A204.1 (cell line): ENCODE results near the gene MIER3.

ENCODE experiments used
- FAIRE-seq: peaks from 2 replicates; lab custom pipeline; 2012; peaks lifted over from hg19 to GRCh38; lab: Jason Lieb, UNC

MIER3 gene

DNA sequence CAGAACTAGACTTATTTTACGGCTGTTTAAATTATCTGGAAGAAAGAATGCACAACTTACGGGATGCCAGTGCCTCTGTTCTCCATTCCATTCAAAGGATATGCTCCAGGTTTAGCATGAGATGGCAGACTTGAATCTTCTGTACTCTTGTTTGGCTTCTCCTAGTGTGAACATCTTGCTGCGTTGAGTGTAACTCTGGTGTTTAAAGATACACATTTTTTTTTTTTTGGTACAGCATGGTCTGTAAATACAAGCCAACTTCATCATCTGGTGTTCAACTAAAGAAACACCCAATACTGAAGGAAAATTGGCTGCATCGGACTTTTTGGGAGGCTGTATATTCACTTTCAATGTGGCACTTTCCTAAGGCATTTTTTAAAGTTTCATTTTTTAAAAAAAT, 7.4 kb upstream of the MIER3 start:
- no peak for FAIRE-seq

DNA sequence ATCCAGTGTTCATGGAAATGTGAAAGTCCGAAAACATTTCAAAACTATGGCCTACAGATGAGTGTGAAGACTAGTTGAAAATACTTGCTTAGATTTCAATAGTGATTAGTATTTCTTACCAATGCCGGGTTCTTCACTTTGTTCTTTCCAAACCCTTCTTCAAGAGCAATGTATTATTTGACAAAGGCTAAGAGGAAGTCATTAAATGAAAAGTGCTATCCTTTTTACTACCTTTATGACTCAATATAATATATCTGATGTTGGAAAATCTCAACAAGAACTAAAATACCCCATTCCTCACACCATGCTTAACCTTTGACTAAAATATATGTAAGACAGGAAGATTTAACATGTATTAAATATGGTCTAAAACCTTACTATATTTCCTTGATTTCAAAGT, 6.7 kb upstream of the MIER3 start:
- FAIRE-seq, result no peak

DNA sequence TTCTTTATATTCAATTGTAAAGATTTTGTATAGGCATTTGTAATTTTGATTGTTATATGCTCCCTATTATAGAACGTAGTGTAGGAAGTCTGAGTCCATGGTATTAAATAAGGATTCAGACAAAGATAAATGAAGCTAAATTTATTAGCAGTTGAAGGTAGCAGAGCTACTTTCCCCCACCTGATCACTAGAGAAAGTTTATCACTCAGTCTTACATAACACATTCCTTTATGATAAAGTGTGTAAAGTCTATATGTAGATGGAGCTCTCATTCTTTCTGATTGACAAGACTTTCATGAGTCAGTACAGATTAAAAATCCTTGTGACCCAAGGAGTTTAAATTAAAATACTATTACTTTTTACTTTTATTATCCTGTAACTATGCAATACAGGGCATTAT, 2.3 kb upstream of the MIER3 start:
- FAIRE-seq, result no peak

GRCh38 chr5:56951126-56951945, 587 bp downstream of the MIER3 start:
- no peak for FAIRE-seq

- FAIRE-seq, result no peak
These were observed 1.2 kb downstream of the MIER3 start for GRCh38 chr5:56950626-56951125.

GRCh38 chr5:56947052-56947451, 4.9 kb downstream of the MIER3 start:
- peak; percentile 57 for FAIRE-seq

- FAIRE-seq, result no peak
These were observed 9.9 kb downstream of the MIER3 start for GRCh38 chr5:56941981-56942380.

- FAIRE-seq, result no peak
These were observed 13.1 kb downstream of the MIER3 start for GRCh38 chr5:56938858-56939257.

DNA sequence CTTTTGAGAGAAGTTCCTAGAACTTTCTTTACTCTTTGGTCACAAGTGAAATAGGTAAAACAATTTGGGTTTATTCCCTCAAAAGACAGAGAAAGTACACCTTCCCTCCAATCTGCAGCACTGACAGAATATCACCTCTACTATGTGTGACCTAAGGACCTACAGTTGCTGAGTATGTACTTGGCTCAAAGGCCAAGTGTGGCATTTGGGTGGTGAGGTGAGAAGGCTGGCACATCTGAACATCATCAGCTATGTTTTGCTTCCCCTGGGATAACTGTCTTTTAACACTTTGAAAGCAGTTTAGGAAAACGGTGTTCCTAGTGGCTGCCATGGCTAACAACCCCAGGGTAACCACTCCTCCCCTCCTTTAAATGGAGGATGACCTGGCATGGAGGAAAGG, 17.6 kb downstream of the MIER3 start:
- no peak for FAIRE-seq

DNA sequence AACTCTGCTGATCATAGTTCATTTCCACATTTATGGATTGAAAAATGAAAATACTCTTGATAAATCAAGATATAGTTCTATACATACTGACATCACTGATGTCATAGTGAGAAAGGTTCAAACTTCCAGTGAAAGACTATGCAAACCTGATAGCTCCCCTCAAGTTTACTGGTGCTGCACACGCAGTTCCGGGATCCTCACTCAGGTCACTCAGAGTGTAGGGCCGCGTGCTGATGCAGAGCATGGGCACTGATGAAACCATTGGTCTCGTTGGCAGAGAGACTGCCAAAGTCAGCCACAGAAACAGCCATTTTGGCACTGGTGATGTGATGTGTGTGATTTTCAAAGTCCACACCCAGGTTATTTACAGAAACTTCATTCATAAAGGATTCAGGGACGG, 29.0 kb downstream of the MIER3 start:
- no peak for FAIRE-seq

DNA sequence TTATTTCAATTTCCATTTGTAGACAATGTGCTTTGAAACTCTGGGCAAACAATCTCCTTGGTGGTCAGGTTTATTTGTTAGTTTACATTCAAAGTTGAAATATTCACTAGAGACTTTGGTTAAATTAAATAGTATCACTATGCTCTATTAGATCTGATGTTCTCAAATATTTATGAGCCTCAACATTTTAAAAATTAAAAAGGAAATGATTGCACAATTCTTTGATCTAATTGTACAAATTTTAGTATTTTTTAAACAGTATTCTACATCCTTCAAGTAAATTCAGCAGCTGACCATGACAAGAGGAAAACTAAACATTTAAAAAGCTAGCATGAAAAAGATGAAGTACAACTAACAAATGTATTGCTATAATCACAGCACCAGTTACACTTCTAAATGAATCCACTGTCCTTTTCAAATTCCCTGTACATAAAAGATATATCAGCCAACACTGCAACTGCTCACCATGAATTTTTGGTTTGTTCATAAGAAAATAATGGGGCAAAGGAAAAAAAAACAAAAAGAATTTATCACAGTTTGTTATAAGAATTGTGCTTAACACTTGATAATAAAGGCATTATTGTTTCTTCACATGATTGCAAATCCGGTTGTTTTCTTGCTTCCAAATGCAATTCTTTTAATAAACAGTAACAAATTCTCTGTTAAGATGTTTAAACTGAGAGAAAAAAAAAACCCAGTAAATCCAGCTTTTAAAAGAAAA, 31.8 kb downstream of the MIER3 start:
- no peak for FAIRE-seq

GRCh38 chr5:56918054-56918453, 33.9 kb downstream of the MIER3 start:
- FAIRE-seq, result no peak

GRCh38 chr5:56917534-56917933, 34.4 kb downstream of the MIER3 start:
- FAIRE-seq, result no peak

- FAIRE-seq, result no peak
These were observed 37.2 kb downstream of the MIER3 start for GRCh38 chr5:56914678-56915077.

DNA sequence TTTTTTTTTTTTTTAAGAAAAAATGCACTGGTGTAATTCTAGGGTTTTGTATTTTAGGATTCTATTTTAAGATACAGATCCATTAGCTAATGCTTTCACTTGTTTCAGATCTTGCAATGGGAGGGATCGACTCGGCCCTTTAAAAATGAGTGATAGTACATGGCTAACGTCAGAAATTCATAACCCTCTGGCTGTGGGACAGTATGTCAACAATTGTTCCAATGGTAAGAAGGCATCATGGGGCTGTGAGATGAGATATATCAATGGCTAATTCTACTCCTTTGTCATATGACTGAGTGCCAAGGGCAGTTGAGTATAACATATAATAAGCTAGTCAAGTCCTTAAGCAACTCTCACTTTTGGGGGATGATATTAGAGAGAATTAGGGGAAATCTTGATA, 38.2 kb downstream of the MIER3 start:
- FAIRE-seq, result no peak

DNA sequence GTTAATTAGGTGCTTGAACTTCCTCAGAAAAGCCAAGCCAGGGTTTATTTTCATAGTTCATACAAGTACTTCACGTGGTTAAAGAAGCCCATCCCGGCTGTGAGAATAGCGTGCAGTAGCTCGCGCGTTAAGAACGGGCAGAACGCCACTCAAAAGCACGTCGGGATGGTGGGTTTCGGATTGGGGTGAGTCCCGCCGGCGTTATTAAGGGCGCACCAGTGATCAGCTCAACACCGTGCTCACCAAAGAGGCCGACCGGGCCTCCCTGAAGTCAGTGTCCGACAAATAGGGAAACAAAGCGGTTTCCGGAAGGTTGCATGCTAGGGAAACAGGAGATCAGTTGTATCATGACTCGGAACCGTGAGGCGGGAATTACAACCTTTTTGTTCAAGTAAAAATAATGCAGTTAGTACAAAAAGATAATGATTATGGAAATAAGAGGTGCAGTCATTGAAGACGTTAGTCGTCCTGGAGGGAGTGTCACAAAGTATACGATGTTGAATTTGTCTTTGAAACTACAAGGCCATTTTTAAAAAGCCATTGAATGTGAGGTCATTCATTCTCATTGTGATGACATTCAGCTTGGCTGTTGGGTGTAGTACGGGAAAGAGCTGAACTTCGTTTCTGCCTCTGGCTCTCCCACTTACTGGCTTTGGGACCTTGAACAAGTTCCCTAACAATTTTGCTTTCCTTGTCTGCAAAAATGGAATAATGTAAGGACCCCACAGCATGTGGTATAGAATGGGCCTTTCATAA, 41.5 kb downstream of the MIER3 start:
- no peak for FAIRE-seq

- FAIRE-seq, result no peak
These were observed 42.4 kb downstream of the MIER3 start, which contains the start of gene SETD9 for GRCh38 chr5:56909294-56910209. TSS of gene SETD9 (plus strand) at chr5:56909596. CDS start at chr5:56909646, 50 bp downstream.

GRCh38 chr5:56908942-56909293, 43.0 kb downstream of the MIER3 start:
- no peak for FAIRE-seq

DNA sequence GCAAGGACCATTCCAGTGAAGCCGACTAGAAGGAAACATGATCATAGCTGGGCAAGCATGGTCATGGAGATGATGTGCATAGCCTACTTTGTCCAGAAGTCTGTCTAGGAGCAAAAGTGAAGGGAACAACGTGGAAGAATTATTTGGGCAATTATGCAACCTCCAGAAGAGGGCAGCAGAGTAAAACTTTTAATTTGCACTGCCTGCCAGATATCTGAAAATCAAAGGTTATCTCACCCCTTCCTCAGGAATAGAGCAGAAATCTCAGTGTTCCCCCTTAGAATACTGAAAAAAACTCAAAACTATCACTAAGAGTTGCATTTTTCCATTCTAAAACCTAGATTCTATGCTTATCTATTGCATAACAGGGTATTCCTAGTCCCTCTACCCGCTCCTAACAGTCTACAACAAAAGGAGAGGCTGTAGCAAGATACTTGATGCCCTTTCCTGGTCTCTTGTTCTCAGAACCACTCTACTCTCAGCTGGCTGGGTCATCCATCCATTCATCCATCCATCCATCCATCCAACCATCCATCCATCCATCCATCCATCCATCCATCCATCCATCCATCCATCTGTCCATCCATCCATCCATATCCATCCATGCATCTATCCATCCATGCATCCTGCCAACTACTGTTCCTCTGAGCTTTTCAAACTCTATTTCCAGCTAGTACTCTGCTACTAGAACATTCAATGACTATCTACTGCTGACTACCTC, 50.9 kb downstream of the MIER3 start:
- FAIRE-seq, result peak; percentile 72

DNA sequence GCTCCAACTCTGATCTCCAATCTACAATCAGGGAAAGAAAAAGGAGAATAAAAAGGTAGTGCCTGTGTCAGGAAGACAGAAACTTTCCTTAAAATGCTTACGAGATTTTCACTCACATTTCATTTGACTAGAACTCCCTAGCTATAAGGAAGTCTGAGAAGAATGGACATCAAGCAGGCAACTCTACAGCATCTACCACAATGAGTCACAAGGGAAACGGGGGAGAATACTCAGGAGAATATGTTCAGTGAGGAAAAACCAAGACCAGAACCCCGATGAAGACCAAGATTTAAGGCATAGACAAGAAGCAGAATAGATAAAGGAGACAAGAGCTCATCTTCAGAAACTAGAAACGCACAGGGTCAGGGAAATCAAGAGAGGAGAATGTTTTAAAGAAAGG, 51.5 kb downstream of the MIER3 start:
- no peak for FAIRE-seq

DNA sequence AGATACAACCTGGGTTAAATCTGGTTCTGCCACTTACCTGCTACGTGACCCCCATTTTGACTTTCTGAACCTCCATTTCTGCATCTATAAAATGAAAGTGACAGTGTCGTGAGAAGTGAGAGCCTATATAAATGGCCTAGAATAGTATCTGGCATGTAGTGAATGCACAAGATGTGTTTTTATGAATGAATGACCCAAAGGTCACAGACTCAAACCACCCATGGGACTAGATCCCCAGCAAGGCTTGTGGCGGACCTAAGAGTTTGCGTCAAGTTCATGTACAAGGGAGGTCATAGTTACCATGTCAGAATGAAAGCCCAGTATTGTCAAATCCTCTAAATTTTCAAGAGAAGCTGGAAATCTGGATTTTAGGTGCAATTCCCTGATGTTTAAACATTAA, 53.7 kb downstream of the MIER3 start:
- FAIRE-seq, result no peak
